Breast epithelium (tissue), 3 donors: Measurements from ENCODE around the gene MSL3.

Source experiments
- POLR2A ChIP-seq: fragments of 450-650 bp; IDR thresholded peaks from one replicate; pipeline ENCODE4 v1.6.1; 2016; ENCODE audit warnings: antibody characterized with exemption, mild to moderate bottlenecking, moderate library complexity
- TF ChIP-seq, protein P1 (sequence below), 3 donors: fragments of 450-650 bp; IDR thresholded peaks; one replicate each; pipeline ENCODE4 v1.5.1; 2016 to 2017; ENCODE audit warnings: antibody characterized with exemption in 3 of 3, mild to moderate bottlenecking in 3 of 3, moderate library complexity in 3 of 3

DNA sequence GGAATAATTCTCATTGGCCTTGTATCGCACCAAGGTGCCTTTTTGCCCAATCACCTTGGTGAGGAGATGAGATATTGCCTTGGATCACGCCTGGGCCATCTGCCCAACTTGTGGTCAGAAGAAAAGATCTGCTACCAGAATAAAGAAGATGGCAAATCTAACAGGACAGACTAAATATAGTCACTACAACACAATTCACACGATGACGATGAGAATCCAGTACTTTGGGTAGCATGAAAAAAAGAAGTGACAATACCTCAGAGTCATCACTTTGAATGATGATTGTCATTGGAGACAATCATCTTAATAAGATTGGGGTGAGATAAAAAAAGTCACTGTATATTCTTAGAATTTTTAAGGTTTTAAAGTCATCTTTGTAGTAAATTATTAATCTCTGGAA lies 7.3 kb upstream of the MSL3 start:
- TF ChIP-seq, protein P1, sequence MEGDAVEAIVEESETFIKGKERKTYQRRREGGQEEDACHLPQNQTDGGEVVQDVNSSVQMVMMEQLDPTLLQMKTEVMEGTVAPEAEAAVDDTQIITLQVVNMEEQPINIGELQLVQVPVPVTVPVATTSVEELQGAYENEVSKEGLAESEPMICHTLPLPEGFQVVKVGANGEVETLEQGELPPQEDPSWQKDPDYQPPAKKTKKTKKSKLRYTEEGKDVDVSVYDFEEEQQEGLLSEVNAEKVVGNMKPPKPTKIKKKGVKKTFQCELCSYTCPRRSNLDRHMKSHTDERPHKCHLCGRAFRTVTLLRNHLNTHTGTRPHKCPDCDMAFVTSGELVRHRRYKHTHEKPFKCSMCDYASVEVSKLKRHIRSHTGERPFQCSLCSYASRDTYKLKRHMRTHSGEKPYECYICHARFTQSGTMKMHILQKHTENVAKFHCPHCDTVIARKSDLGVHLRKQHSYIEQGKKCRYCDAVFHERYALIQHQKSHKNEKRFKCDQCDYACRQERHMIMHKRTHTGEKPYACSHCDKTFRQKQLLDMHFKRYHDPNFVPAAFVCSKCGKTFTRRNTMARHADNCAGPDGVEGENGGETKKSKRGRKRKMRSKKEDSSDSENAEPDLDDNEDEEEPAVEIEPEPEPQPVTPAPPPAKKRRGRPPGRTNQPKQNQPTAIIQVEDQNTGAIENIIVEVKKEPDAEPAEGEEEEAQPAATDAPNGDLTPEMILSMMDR (IDR thresholded peaks at IDR 0.05), result no peak
- TF ChIP-seq POLR2A, result no peak
